ENCODE results near the gene SPATA16.

GRCh38 chr3:173007079-173007723, 133.8 kb downstream of the SPATA16 start:
- TF ChIP-seq CTCF (IDR thresholded peaks at IDR 0.05) (no peak), POLR2A (IDR thresholded peaks at IDR 0.05) (no peak)
